Measurements from ENCODE around the gene SH2D4B. TPM values are rescaled to one million over a fixed set of nuclear protein-coding genes. Genes with fewer than 3 reads are reported as not detected.

The SH2D4B gene
- total and polyA plus RNA-seq, 8 donors = 0.03 to 0.18 TPM; not detected in 6

GRCh38 chr10:80681142-80681541 is 143.4 kb downstream of the SH2D4B start:
- no peaks in the 10 kb centered on the region for H3K4me1 ChIP-seq
- H3K36me3 ChIP-seq = no peaks in the 10 kb centered on the region
- H3K4me3 ChIP-seq = no peak overlapping the region
- 69 to 83% (median 76%) methylated on average over 1 of the region's 1 CpG for WGBS, 5 donors
- no peak for DNase-seq
- TF ChIP-seq POLR2A (IDR thresholded peaks at IDR 0.05) (no peak), POLR2AphosphoS5 (IDR thresholded peaks at IDR 0.05) (no peak), CTCF (IDR thresholded peaks at IDR 0.05) (no peak), EP300 (IDR thresholded peaks at IDR 0.05) (no peak)
- intact Hi-C loops (cut with DNase I; ENCODE audit: low total_unique reads) = no loop called here
- no peaks in the 10 kb centered on the region for H3K27me3 ChIP-seq
- H3K9me3 ChIP-seq = no peaks in the 10 kb centered on the region
- H3K27ac ChIP-seq = no peak overlapping the region

- Histone ChIP-seq H3K36me3 (no peaks in the 10 kb centered on the region), H3K9me3 (no peaks in the 10 kb centered on the region), H3K27me3 (no peaks in the 10 kb centered on the region), H3K4me1 (no peaks in the 10 kb centered on the region), H3K27ac (no peak overlapping the region), H3K4me3 (no peak overlapping the region)
- 48 to 68% (median 52%) methylated on average over 1 of the region's 1 CpG for WGBS, 5 donors
- DNase-seq = peak in 1 of 2 donors; percentile 54
- TF ChIP-seq POLR2AphosphoS5 (IDR thresholded peaks at IDR 0.05) = no peak
- no peak for TF ChIP-seq EP300 (IDR thresholded peaks at IDR 0.05)
- TF ChIP-seq POLR2A (IDR thresholded peaks at IDR 0.05) = no peak
- no peak for TF ChIP-seq CTCF (IDR thresholded peaks at IDR 0.05)
- intact Hi-C loops (cut with DNase I; ENCODE audit: low total_unique reads) = no loop called here
Observed at GRCh38 chr10:80684259-80684658, 146.6 kb downstream of the SH2D4B start.

- H3K27me3 ChIP-seq = no peaks in the 10 kb centered on the region
- intact Hi-C loops (cut with DNase I; ENCODE audit: low total_unique reads) = no loop called here
- H3K9me3 ChIP-seq = no peaks in the 10 kb centered on the region
- WGBS, 5 donors = 66 to 76% (median 73%) methylated on average over 4 of the region's 4 CpGs
- TF ChIP-seq POLR2A (IDR thresholded peaks at IDR 0.05) (no peak), EP300 (IDR thresholded peaks at IDR 0.05) (no peak), CTCF (IDR thresholded peaks at IDR 0.05) (no peak), POLR2AphosphoS5 (IDR thresholded peaks at IDR 0.05) (no peak)
- H3K27ac ChIP-seq = no peak overlapping the region
- DNase-seq = no peak
- no peaks in the 10 kb centered on the region for H3K36me3 ChIP-seq
- no peaks in the 10 kb centered on the region for H3K4me1 ChIP-seq
- H3K4me3 ChIP-seq = no peak overlapping the region
Observed at GRCh38 chr10:80685355-80685754, 147.7 kb downstream of the SH2D4B start.

- WGBS, 5 donors = 37 to 62% (median 47%) methylated on average over 6 of the region's 6 CpGs
- H3K4me1 ChIP-seq = no peaks in the 10 kb centered on the region
- no peaks in the 10 kb centered on the region for H3K36me3 ChIP-seq
- no peak overlapping the region for H3K4me3 ChIP-seq
- intact Hi-C loops (cut with DNase I; ENCODE audit: low total_unique reads) = no loop called here
- TF ChIP-seq EP300 (IDR thresholded peaks at IDR 0.05) (no peak), CTCF (IDR thresholded peaks at IDR 0.05) (no peak), POLR2AphosphoS5 (IDR thresholded peaks at IDR 0.05) (no peak), POLR2A (IDR thresholded peaks at IDR 0.05) (no peak)
- no peak overlapping the region for H3K27ac ChIP-seq
- H3K27me3 ChIP-seq = peaks cover 0 to 3% (median 0%) of the 10 kb centered on the region in 3 donors
- no peaks in the 10 kb centered on the region for H3K9me3 ChIP-seq
- no peak for DNase-seq
Observed at GRCh38 chr10:80686734-80687475, 149.2 kb downstream of the SH2D4B start.
